ENCODE data around the gene WDHD1. TPM values are rescaled to one million over a fixed set of nuclear protein-coding genes. Genes with fewer than 3 reads are reported as not detected.

WDHD1 gene
- polyA plus RNA-seq, 3 donors, result 0.19 to 0.37 (median 0.30) TPM

GRCh38 chr14:55062517-55063351 is 35.8 kb upstream of the WDHD1 start:
- Mint-ChIP-seq H3K4me3 (no peak overlapping the region), H3K4me1 (no peaks in the 10 kb centered on the region), H3K27ac (peak overlapping the region in 3 of 7 donors; percentile 47 to 69 (median 63)), H3K27me3 (ENCODE audit: low read depth in 3 of 3) (no peaks in the 10 kb centered on the region), H3K9me3 (peaks cover 0 to 2% (median 0%) of the 10 kb centered on the region in 7 donors), H3K36me3 (peaks cover 55 to 74% of the 10 kb centered on the region in 2 donors)
- WGBS (ENCODE audit: insufficient coverage), result 94% methylated on average over 8 of the region's 11 CpGs
- Histone ChIP-seq H4K20me1 (ENCODE audit: insufficient read depth, low read length) (peaks cover 87% of the 10 kb centered on the region), H3K36me3 (replicated peaks in 1 of 2; ENCODE audit: control insufficient read depth in 1 of 2, insufficient read depth in 2 of 2, low read length in 2 of 2) (peaks cover 45 to 87% of the 10 kb centered on the region in 2 donors), H3K9ac (ENCODE audit: insufficient read depth, low read length, poor library complexity, severe bottlenecking) (no peak overlapping the region), H3K4me1 (ENCODE audit: control insufficient read depth in 1 of 2, insufficient read depth in 2 of 2, low read length in 2 of 2) (no peaks in the 10 kb centered on the region), H3K4me3 (replicated peaks in 1 of 3; ENCODE audit: low read depth in 2 of 3, low read length in 3 of 3) (no peak overlapping the region), H3K79me2 (ENCODE audit: insufficient read depth, low read length) (peaks cover 49% of the 10 kb centered on the region), H3K4me2 (replicated peaks; ENCODE audit: extremely low read depth, low read length, poor library complexity, severe bottlenecking) (no peak overlapping the region), H3K27me3 (ENCODE audit: control insufficient read depth in 2 of 2, insufficient read depth in 2 of 2, low read length in 2 of 2) (no peaks in the 10 kb centered on the region), H3K27ac (ENCODE audit: low read depth in 1 of 2, low read length in 2 of 2) (no peak overlapping the region), H3K9me3 (replicated peaks in 1 of 2; ENCODE audit: control insufficient read depth in 1 of 2, insufficient read depth in 1 of 2, low read length in 2 of 2) (no peaks in the 10 kb centered on the region), H2AFZ (ENCODE audit: insufficient read depth, low read depth, low read length, poor library complexity, severe bottlenecking) (no peak overlapping the region)
- DNase-seq, result no peak
- intact Hi-C loops (cut with micrococcal nuclease), result no loop called here
- TF ChIP-seq CTCF (IDR thresholded peaks at IDR 0.05), result no peak

- intact Hi-C loops (cut with micrococcal nuclease), result no loop called here
- Mint-ChIP-seq H3K27me3 (ENCODE audit: low read depth in 3 of 3) (no peaks in the 10 kb centered on the region), H3K9me3 (peaks cover 0 to 2% (median 0%) of the 10 kb centered on the region in 7 donors), H3K36me3 (peaks cover 35 to 56% of the 10 kb centered on the region in 2 donors), H3K4me1 (peaks cover 3% of the 10 kb centered on the region), H3K27ac (peak overlapping the region in 2 of 7 donors; percentile 5 to 12), H3K4me3 (no peak overlapping the region)
- TF ChIP-seq CTCF (IDR thresholded peaks at IDR 0.05), result no peak
- Histone ChIP-seq H3K9me3 (replicated peaks in 1 of 2; ENCODE audit: control insufficient read depth in 1 of 2, insufficient read depth in 1 of 2, low read length in 2 of 2) (no peaks in the 10 kb centered on the region), H3K36me3 (replicated peaks in 1 of 2; ENCODE audit: control insufficient read depth in 1 of 2, insufficient read depth in 2 of 2, low read length in 2 of 2) (peaks cover 25 to 74% of the 10 kb centered on the region in 2 donors), H3K27me3 (ENCODE audit: control insufficient read depth in 2 of 2, insufficient read depth in 2 of 2, low read length in 2 of 2) (no peaks in the 10 kb centered on the region), H2AFZ (ENCODE audit: insufficient read depth, low read depth, low read length, poor library complexity, severe bottlenecking) (no peak overlapping the region), H4K20me1 (ENCODE audit: insufficient read depth, low read length) (peaks cover 100% of the 10 kb centered on the region), H3K4me3 (replicated peaks in 1 of 3; ENCODE audit: low read depth in 2 of 3, low read length in 3 of 3) (no peak overlapping the region), H3K79me2 (ENCODE audit: insufficient read depth, low read length) (peaks cover 83% of the 10 kb centered on the region), H3K4me1 (ENCODE audit: control insufficient read depth in 1 of 2, insufficient read depth in 2 of 2, low read length in 2 of 2) (no peaks in the 10 kb centered on the region), H3K27ac (ENCODE audit: low read depth in 1 of 2, low read length in 2 of 2) (peak overlapping the region in 1 of 2 donors; percentile 58), H3K9ac (ENCODE audit: insufficient read depth, low read length, poor library complexity, severe bottlenecking) (no peak overlapping the region), H3K4me2 (replicated peaks; ENCODE audit: extremely low read depth, low read length, poor library complexity, severe bottlenecking) (no peak overlapping the region)
- WGBS (ENCODE audit: insufficient coverage), result 100% methylated on average over 3 of the region's 5 CpGs
- no peak for DNase-seq
These were observed 32.4 kb upstream of the WDHD1 start for GRCh38 chr14:55059333-55059732.
